ENCODE measurements around the gene XYLT1.
A peak's percentile ranks its signal among the peaks of the same experiment; 100 is the strongest.

XYLT1 gene

GRCh38 chr16:17370731-17371285 lies 100.0 kb downstream of the XYLT1 start:
- no peak overlapping the region for H3K4me3 ChIP-seq (ENCODE audit: low read depth, low read length)
- DNase-seq (ENCODE audit: low read depth), result no peak
- no peak for TF ChIP-seq CTCF (conservative IDR thresholded peaks at IDR 0.05; ENCODE audit: low read depth, low read length)

GRCh38 chr16:17370223-17370707 lies 100.5 kb downstream of the XYLT1 start:
- no peak overlapping the region for H3K4me3 ChIP-seq (ENCODE audit: low read depth, low read length)
- DNase-seq (ENCODE audit: low read depth), result no peak

GRCh38 chr16:17369421-17370222 lies 101.1 kb downstream of the XYLT1 start:
- TF ChIP-seq CTCF (conservative IDR thresholded peaks at IDR 0.05; ENCODE audit: low read depth, low read length), result no peak
- no peak for DNase-seq (ENCODE audit: low read depth)
- H3K4me3 ChIP-seq (ENCODE audit: low read depth, low read length), result no peak overlapping the region

More at GRCh38 chr16:17370223-17370707, 100.5 kb downstream of the XYLT1 start:
- TF ChIP-seq CTCF (conservative IDR thresholded peaks at IDR 0.05; ENCODE audit: low read depth, low read length), result no peak

- no peak for TF ChIP-seq CTCF (conservative IDR thresholded peaks at IDR 0.05; ENCODE audit: low read depth, low read length)
- DNase-seq (ENCODE audit: low read depth), result no peak
- H3K4me3 ChIP-seq (ENCODE audit: low read depth, low read length), result no peak overlapping the region
These were observed 101.8 kb downstream of the XYLT1 start for GRCh38 chr16:17368951-17369350.

- H3K4me3 ChIP-seq (ENCODE audit: low read depth, low read length), result no peak overlapping the region
- no peak for TF ChIP-seq CTCF (conservative IDR thresholded peaks at IDR 0.05; ENCODE audit: low read depth, low read length)
- DNase-seq (ENCODE audit: low read depth), result no peak
These were observed 102.3 kb downstream of the XYLT1 start for GRCh38 chr16:17368446-17368845.

GRCh38 chr16:17367923-17368322 lies 102.8 kb downstream of the XYLT1 start:
- peak; percentile 39 for DNase-seq (ENCODE audit: low read depth)
- no peak for TF ChIP-seq CTCF (conservative IDR thresholded peaks at IDR 0.05; ENCODE audit: low read depth, low read length)
- no peak overlapping the region for H3K4me3 ChIP-seq (ENCODE audit: low read depth, low read length)
